Measurements from ENCODE around the gene NLRP1. TPM values are rescaled to one million over a fixed set of nuclear protein-coding genes. Genes with fewer than 3 reads are reported as not detected.
A peak's percentile ranks its signal among the peaks of the same experiment; 100 is the strongest.

Gene NLRP1
- 10 to 100 TPM; 45.0 to 79.3 (median 60.6) TPM for polyA plus RNA-seq (ENCODE audit: insufficient read length in 10 of 10)
- long read RNA-seq, donor 1, transcript NLRP1-206 (2 exons, 1,627 nt) = major isoform, 40 of 40 reads
- long read RNA-seq, donor 1, partial matches to known transcripts = 0 of 40 reads
- long read RNA-seq, donor 1, other reads (novel, unspliced or antisense) = 0 of 40 reads
- long read RNA-seq, donor 2, transcript NLRP1-206 (2 exons, 1,627 nt) = major isoform, 46 of 46 reads
- long read RNA-seq, donor 2, partial matches to known transcripts = 0 of 46 reads
- long read RNA-seq, donor 2, other reads (novel, unspliced or antisense) = 0 of 46 reads
- long read RNA-seq, donor 3 = 0 reads
- long read RNA-seq, donor 4, transcript NLRP1-206 (2 exons, 1,627 nt) = major isoform, 46 of 59 reads
- long read RNA-seq, donor 4, partial matches to known transcripts = 13 of 59 reads
- long read RNA-seq, donor 4, other reads (novel, unspliced or antisense) = 0 of 59 reads
- long read RNA-seq, donor 5, transcript NLRP1-206 (2 exons, 1,627 nt) = major isoform, 24 of 24 reads
- long read RNA-seq, donor 5, partial matches to known transcripts = 0 of 24 reads
- long read RNA-seq, donor 5, other reads (novel, unspliced or antisense) = 0 of 24 reads
- long read RNA-seq, donor 6, transcript NLRP1-206 (2 exons, 1,627 nt) = major isoform, 56 of 56 reads
- long read RNA-seq, donor 6, partial matches to known transcripts = 0 of 56 reads
- long read RNA-seq, donor 6, other reads (novel, unspliced or antisense) = 0 of 56 reads
- long read RNA-seq, donor 7, transcript NLRP1-206 (2 exons, 1,627 nt) = major isoform, 32 of 32 reads
- long read RNA-seq, donor 7, partial matches to known transcripts = 0 of 32 reads
- long read RNA-seq, donor 7, other reads (novel, unspliced or antisense) = 0 of 32 reads
- long read RNA-seq, donor 8, transcript NLRP1-206 (2 exons, 1,627 nt) = major isoform, 30 of 30 reads
- long read RNA-seq, donor 8, partial matches to known transcripts = 0 of 30 reads
- long read RNA-seq, donor 8, other reads (novel, unspliced or antisense) = 0 of 30 reads
- long read RNA-seq, donor 9, transcript NLRP1-206 (2 exons, 1,627 nt) = major isoform, 8 of 8 reads
- long read RNA-seq, donor 9, partial matches to known transcripts = 0 of 8 reads
- long read RNA-seq, donor 9, other reads (novel, unspliced or antisense) = 0 of 8 reads

DNA sequence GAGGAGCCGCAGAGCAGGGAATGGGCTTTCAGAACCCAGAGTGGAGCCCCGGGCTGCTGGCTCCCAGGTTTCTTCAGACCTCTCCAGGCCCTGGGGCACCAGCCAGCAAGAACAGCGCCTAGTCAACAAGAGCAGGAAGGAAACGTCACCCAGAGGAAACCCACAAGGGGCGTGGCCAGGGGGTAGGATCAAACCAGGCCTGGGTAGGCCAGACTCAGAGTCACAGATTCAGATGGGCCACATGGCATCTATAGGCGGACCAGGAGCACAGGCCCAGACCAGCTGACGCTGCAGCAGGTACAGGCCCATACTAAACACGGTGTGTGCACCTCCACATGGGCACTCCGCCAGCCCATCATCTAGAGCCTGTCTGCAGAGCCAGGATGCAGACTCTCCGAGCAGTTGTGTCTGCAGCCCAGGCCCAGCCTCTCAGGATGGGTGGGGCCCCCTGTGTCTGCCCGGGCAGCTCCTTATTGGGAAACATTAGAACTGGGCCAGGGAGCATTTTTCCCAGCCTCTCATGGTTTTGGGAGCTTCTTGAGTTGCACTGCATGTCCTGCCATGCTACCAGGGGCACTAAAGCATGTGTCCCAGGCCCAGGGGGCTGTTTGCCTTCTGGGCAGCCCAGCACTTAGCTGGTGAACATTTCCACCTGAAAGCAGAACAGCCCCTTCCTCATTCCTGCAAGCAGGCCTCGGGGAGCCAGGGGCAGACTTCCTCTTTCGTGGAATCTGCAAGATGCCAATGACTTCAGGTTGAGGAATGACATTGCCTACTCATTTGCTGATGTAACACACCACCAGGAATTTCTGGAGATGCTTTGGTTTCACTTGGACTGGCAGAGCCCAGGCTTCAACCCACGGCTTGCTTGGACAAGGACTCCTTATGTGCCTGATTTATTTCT lies at the start of gene NLRP1:
NLRP1 (minus strand) TSS at position 127 of the 904 bp plus-strand sequence. CDS start 552 bp downstream, outside the sequence.
- DNase-seq = peak; percentile 65 to 79 (median 79)

- DNase-seq = no peak
Measured at GRCh38 chr17:5631958-5632590, 47.8 kb upstream of the NLRP1 start.

DNA sequence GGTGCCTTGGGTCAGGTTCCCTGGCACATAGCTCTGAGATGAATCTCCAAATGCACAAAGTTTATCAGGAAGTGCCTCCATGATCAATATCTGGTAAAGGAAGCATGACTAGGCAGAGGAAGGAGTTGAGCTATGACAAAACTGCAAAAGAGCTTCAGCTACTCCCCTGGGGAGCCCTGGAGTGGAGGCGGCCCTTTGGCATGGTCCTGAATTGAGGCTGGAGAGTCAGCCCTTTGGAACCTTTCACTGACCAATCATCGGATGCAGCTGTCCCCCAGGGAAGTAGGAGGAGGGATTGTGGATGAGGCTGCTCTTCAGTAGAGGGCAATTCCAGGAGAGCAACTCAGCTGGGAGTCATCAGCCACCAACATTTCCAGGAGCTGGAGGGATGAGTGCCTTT lies 46.1 kb upstream of the NLRP1 start:
- DNase-seq = peak in 1 of 3 donors; percentile 29

GRCh38 chr17:5629128-5629527 lies 44.8 kb upstream of the NLRP1 start:
- no peak for DNase-seq

DNA sequence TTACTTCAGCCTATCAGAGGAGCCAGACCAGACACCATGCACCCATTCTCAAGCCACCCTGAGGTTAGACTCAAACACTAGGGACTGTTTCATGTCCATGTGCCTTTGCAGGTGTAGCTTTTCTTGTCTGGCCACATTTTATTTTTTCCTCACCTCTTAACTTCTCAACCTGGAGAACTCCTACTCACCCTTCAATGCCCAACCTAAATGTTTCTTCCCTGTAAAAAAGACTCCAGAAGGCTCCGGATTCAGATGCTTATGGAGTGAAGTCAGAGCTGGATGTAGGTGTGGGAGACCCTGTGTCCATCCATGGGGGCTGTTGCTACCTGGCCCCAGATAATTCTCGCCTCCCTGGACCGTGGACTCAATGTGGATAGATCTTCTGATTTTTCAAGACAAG lies 44.0 kb upstream of the NLRP1 start:
- no peak for DNase-seq

GRCh38 chr17:5624211-5624610 lies 39.9 kb upstream of the NLRP1 start:
- DNase-seq = no peak

GRCh38 chr17:5621729-5622128 lies 37.4 kb upstream of the NLRP1 start:
- no peak for DNase-seq

DNA sequence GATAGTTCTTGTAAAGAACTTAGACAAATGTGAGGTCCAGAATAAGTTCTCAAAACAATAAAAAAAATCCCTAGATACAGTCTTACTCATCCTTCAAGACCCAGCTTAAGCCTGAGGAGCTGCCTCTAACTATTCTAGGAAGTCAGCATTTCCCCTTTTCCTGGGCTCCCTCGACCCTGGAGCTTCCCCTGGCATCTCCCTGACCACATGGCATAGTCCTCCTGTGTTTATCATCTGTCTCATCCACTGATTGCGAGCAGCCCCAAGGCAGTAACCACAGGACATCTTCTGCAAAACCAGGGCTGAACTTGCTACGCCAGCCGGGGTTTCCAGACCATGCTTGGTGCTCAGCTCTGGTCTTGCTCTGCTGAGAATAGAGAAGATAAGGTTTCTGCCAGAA lies 36.7 kb upstream of the NLRP1 start:
- no peak for DNase-seq

- no peak for DNase-seq
Measured at GRCh38 chr17:5619088-5619740, 34.9 kb upstream of the NLRP1 start.

DNA sequence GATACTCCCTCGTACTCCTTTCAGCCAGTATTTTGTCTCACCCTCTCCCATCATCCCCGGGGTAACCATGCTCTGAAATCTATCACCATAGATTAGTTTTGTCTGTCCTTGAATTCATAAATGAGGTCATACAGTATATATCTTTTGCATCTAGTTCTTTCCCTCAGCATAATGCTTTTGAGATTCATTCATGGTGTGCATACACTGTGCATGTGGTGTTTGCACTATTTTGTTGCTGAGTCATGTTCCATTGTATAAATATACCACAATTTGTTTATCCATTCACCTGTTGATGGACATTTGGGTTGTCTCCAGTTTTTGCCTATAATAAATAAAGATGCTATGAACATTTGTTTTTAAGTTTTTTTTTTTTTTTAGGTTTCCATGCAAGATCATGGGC lies 34.2 kb upstream of the NLRP1 start:
- DNase-seq = no peak

DNA sequence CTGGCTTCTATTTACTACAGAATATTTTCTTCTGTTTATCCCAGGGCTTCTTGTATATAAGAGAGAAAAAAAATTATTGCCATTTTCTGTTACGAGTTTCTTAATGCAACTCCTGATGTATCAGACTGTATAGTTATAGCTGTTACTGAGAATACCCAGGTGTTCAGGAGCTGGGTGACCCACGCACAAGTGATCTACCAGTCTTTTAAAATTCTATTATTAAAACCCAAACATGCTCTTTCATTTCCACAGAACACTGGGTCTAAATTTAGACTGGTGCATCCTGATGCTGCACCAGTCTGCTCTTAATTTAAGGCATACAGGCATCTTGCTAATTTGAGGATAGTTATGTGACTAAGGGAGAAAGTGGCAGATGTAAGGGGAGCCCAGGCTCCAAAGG lies 31.2 kb upstream of the NLRP1 start:
- no peak for DNase-seq

- peak in 1 of 3 donors; percentile 11 for DNase-seq
Measured at GRCh38 chr17:5610956-5611355, 26.6 kb upstream of the NLRP1 start.

DNA sequence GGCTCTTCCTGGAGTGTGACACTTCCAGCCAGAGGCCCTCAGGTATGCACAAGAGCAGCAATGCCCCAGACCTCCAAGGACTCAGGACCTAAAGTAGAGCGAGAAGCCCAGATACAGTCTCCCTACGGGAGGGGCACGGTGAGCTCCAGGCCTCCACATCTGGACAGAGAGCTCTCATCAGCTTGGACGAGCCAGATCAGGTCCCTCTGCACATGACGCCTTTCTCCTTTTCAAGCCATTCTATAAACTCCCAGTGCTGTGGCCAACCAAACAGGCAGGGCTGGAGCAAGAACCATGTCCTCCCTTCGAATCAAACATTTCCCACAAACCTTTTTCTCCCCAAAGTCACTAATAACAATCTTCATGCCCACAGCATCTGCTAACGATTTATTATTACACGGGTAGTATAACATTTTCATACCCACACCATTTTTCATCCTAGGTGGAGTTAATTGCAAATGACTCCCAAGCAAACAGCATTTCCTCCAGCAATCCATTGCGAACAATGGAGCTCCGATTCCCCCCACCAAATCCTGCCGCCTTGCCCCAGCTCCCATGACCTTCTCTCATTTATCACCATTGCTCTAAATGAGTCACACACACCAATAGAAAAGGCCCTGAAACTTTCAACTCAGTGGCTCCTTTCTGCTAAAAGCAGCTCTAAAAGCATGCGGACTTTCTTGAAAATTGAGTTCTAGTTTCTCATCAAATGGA lies 24.2 kb upstream of the NLRP1 start:
- no peak for DNase-seq

DNA sequence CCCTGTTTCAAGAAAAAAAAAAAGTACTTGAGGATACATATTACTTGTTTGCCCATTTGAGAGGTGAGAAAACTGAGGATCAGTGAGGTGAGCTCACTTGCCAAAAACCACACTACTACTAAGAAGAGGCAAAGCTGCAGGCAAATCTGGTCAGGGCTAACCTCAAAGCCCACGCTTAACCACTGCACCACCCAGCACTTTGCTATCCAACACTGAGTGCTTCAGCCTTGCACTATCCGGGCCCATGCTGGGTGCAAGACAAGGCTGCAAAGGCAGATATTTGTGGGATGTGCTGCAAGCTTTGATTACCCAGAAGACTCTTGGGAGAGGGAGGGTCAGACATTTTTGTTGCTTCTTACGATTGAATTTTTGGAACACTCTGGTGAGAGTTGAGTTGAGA lies 23.6 kb upstream of the NLRP1 start:
- DNase-seq = no peak

DNA sequence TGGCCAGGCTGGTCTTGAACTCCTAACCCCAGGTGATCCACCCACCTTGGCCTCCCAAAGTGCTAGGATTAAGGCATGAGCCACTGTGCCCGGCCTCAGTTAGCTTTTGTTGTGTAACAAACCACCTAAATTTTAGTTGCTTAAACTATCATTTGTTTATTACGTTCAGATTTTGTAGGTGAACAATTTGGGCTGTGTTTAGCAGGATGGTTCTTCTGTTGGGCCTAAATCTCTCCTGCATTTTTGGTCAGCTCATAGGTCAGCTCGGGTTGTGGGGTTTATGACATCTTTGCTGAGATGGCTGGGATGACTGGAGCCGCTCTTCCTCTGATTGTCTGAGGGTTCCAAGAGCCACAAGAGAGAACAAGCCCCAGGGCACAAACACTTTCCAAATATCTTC lies 21.1 kb upstream of the NLRP1 start:
- DNase-seq = no peak

DNA sequence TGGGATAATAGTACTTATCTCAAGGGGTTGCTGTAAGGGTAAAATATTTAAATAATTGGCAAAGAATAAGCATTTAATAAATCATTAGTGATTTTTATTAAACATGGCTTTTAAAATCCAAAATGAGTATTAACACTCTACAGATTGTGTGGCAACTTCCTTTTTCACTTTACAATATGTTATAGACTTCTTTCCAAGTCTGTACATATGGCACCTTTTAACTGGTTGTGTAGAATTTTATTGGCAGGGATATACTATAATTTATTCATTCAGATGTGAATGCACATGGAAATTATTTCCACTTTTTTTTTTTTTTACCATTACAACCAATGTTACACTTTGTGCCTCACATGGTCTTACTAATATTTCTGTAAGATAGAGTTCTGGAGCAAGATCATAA lies 15.7 kb upstream of the NLRP1 start:
- DNase-seq = no peak

DNA sequence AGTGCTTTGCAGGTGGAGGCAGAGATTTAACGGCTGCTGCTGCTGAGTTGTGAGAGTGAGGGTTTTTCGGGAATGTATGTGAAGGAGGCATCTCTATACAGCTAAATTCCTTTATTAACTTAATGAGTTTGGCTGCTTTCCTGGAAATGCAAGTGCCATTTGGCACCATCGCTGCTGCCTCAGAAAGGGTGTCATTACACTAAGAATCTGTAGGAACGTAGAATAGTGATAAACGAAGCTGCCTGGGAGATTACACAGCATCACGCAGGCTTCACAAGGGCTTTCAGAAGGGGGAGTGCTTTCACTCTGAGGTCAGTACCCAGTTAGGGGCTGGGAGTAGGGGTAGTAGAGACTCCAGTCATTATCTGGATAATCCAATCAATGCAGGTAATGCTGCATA lies 14.1 kb upstream of the NLRP1 start:
- DNase-seq = no peak

DNA sequence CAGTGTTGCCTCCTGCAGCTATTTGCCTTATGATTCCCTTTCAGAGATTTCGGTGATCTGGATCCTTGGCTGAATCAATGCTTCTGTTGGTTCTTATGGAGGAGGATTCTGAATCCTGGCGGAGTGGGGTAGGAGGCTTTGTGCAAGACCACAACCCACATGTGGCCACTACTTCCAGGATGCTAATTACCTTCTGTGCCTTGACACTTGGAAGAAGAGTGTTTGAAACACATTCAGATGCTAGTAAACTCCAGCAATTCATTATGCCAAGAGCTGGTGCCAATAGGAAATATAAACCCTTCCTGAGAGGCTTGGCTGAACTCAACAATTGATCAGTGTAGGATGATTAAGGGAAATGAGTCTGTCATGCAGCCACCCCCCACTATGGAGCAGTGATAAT lies 12.1 kb upstream of the NLRP1 start:
- no peak for DNase-seq

- no peak for DNase-seq
Measured at GRCh38 chr17:5595831-5596230, 11.5 kb upstream of the NLRP1 start.

Measured in muscle of back (tissue), 13 donors.